GM23248 (cell line): ENCODE measurements around the gene RAPGEF4.

Source experiments
- EZH2 ChIP-seq: fragments of 200-600 bp; sonication (generic); IDR thresholded peaks from 2 replicates; pipeline ENCODE4 v1.6.1; 2018; ENCODE audit warnings: antibody characterized with exemption, mild to moderate bottlenecking; ENCODE audit not compliant: insufficient read depth, poor library complexity, severe bottlenecking
- EZH2phosphoT487 ChIP-seq: fragments of 200-600 bp; sonication (generic); IDR thresholded peaks from 2 replicates; pipeline ENCODE4 v1.6.1; 2018; ENCODE audit warnings: antibody characterized with exemption, moderate library complexity, mild to moderate bottlenecking, low read depth; ENCODE audit not compliant: insufficient read depth

DNA sequence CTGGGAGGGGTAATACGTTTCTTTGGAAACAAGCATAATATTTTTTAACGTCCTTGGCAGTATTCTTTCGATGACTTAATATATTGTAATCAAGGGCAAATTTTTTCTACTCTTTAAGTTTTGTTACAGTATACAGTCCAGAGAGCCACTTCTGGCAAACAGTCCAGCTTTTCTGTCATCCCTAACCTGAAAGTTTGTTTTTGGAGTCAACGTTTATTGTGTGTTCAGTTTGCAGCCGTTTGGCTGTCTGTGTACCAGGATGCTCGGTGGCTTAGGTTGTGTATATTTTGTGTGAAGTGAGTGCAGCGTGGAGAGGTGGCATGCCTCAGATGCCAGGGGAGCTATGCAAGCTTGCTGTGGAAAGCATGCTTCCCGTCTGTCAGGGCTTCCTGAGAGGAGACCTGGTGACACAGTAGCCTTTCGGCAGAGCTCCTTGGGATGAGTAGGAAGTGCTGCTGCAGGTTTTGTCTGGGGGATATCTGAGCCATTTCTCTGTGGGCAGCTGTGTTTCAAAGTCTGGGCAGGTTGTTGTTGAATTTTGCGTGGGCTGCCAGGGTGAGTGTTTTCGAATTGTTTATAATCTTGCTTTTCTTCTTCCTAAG is 354.7 kb downstream of the RAPGEF4 start:
- TF ChIP-seq EZH2 (no peak), EZH2phosphoT487 (no peak)
